ENCODE results near the gene KRTAP24-1.

KRTAP24-1 gene

DNA sequence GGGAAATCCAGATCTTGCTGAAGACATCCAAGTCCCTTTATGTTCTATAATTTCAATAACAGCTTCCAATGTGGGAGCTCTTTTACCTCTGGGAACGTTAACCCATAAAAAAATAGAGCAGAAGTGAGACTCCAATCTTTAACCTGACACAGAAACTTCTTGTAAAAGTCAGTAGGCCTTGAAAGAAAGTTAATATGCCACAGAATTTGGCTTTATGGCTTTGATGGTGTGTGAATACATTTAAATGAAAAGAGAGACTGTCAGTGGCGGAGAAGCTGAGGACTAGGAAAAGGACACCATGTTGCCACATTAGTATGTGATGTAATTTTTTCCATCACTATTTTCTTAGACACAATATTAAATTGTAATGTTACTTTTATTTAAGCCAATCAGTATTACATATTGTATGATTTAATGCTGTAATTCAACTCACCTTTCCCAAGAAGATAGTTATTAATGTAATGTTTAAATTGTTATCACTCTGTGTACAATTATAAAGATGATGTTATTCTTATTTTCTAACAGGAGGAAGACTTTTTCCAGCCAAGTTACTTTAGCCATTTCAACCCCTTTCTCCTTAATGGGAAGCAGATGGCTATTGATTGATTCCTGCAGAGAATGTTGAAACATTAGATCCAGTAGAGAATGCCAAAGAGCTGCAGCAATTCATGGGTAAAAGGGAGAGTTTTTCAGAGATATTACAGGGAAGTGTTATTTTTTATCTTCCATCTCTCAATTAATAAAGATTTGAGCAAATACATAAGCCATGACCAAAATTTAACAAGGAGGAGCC is 49.3 kb downstream of the KRTAP24-1 start:
- no peak for DNase-seq

DNA sequence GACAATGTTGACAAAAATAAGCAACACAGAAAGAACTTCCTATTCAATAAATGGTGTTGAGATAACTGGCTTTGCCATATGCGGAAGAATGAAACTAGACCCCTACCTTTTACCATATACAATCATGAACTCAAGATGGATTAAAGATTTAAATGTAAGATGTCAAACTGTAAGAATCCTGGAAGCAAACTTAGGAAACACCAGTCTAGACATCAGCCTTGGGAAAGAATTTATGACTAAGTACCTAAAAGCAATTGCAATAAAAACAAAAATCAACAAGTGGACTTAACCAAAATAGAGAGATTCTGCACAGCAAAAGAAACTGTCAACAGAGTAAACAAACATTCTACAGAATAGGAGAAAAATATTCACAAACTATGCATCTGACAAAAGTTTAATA is 50.7 kb downstream of the KRTAP24-1 start:
- DNase-seq = no peak

Data from activated naive CD4-positive, alpha-beta T cell treated with anti-CD3 and anti-CD28 coated beads, Interleukin-2, amount 50 U/mL, for 16 hours (primary cell).